ENCODE data around the gene WDR82.

WDR82 gene

DNA sequence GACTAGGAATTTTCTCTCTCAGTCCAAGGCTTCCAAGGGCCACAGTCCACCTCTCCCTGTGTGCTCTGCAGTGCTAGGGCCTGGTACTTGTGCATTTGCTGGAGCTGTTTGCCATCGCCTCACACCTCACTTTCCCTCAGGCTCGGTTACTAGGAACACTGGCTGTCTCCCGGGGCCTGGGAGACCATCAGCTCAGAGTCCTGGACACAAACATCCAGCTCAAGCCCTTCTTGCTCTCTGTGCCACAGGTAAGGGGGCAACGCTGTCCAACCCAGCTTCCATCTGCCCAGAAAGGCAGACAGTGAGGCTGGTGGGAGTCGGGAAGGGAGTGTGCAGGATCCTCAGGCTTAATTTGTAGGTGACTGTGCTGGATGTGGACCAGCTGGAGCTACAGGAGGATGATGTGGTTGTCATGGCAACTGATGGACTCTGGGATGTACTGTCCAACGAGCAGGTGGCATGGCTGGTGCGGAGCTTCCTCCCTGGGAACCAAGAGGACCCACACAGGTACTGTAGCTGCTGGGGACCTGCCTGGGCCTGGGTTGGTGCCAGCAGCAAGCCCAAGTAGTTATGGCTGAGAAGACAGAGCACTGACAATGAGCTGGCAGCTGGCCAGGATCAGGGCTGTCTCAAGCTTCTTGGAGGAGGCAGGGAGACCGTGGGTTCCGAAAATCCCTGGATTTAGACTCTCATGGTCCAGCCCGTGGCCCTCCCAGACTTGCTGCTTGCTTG, 29.5 kb downstream of the WDR82 start:
- no peak for DNase-seq (ENCODE audit: low read depth in 2 of 2)
- H3K4me3 ChIP-seq (replicated peaks in 1 of 2; ENCODE audit: low read depth in 2 of 2, low read length in 2 of 2) = no peak overlapping the region
- TF ChIP-seq, protein P1, sequence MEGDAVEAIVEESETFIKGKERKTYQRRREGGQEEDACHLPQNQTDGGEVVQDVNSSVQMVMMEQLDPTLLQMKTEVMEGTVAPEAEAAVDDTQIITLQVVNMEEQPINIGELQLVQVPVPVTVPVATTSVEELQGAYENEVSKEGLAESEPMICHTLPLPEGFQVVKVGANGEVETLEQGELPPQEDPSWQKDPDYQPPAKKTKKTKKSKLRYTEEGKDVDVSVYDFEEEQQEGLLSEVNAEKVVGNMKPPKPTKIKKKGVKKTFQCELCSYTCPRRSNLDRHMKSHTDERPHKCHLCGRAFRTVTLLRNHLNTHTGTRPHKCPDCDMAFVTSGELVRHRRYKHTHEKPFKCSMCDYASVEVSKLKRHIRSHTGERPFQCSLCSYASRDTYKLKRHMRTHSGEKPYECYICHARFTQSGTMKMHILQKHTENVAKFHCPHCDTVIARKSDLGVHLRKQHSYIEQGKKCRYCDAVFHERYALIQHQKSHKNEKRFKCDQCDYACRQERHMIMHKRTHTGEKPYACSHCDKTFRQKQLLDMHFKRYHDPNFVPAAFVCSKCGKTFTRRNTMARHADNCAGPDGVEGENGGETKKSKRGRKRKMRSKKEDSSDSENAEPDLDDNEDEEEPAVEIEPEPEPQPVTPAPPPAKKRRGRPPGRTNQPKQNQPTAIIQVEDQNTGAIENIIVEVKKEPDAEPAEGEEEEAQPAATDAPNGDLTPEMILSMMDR (IDR thresholded peaks at IDR 0.05; ENCODE audit: low read depth, low read length) = no peak

DNA sequence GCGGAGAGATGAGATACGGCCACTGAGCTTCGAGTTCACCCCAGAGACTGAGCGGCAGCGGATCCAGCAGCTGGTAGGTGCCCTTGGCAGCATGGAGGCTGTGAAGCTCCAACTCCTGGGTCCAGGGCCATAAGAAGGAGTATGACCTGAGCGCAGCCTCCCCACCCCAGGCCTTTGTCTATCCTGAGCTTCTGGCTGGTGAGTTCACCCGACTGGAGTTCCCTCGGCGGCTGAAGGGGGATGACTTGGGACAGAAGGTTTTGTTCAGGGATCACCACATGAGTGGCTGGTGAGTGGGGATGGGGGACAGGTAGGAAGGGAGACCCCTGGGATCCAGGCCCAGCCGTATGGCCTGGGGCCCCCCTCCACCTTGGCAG, 30.3 kb downstream of the WDR82 start:
- H3K4me3 ChIP-seq (replicated peaks in 1 of 2; ENCODE audit: low read depth in 2 of 2, low read length in 2 of 2) = no peak overlapping the region
- TF ChIP-seq, protein P1 (IDR thresholded peaks at IDR 0.05; ENCODE audit: low read depth, low read length) = no peak

DNA sequence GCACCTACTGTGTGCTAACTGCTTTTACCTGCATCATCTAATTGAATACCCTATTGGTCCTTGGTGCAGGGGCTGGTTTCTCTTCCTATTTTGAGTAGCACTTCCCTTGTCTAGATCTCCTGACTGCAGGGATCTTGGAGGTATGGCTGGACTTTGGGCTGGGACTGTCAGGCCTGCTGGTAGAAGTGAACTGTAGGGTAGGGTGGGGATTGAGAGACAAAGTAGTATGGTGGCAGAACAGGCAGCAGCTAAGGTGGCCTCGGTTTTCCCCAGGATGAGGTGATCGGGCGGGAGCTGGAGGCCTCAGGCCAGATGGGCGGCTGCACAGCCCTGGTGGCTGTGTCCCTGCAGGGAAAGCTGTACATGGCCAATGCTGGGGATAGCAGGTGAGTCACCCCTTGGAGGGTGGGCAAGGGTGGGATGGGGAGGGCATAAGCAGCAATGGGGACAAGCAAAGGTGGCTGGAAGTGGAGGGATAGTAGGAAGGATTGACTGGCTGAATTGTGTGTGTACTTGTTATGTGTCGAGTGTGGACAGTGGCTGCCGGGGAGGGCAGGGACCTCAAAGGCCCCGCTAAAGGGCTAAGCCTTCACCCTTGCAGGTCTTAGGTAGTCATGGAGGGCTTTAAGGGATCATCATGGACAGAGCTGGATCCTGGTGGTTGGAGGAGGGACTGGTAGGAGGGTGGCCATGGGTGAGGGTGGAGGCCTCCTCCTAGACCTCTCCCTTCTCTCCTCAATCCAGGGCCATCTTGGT, 30.9 kb downstream of the WDR82 start:
- H3K4me3 ChIP-seq (replicated peaks in 1 of 2; ENCODE audit: low read depth in 2 of 2, low read length in 2 of 2) = no peak overlapping the region
- TF ChIP-seq, protein P1 (IDR thresholded peaks at IDR 0.05; ENCODE audit: low read depth, low read length) = no peak
- no peak for DNase-seq (ENCODE audit: low read depth in 2 of 2)

More for the DNA sequence above, 30.3 kb downstream of the WDR82 start:
- DNase-seq (ENCODE audit: low read depth in 2 of 2) = no peak

DNA sequence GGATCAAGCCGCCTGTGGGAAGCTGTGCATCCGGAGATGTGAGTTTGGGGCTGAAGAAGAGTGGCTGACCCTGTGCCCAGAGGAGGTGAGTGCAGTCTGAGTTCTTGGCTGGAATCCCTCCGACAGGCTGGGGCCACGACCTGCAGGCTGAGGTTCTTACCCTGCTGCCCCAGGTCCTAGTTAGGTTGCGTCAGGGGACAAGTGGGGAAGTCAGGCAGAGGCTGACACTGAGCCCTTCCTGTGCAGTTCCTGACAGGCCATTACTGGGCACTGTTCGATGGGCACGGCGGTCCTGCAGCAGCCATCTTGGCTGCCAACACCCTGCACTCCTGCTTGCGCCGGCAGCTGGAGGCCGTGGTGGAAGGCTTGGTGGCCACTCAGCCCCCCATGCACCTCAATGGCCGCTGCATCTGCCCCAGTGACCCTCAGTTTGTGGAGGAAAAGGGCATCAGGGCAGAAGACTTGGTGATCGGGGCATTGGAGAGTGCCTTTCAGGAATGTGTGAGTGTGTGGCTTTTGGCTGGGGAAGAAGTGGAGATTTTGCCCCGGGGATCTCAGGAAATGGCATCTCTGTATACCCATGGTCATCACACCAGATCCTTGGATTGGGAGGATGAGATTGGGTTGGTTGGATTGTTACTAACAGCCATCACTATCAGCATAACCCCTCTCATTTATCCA, 31.6 kb downstream of the WDR82 start:
- TF ChIP-seq, protein P1 (IDR thresholded peaks at IDR 0.05; ENCODE audit: low read depth, low read length) = no peak
- no peak overlapping the region for H3K4me3 ChIP-seq (replicated peaks in 1 of 2; ENCODE audit: low read depth in 2 of 2, low read length in 2 of 2)
- DNase-seq (ENCODE audit: low read depth in 2 of 2) = no peak

DNA sequence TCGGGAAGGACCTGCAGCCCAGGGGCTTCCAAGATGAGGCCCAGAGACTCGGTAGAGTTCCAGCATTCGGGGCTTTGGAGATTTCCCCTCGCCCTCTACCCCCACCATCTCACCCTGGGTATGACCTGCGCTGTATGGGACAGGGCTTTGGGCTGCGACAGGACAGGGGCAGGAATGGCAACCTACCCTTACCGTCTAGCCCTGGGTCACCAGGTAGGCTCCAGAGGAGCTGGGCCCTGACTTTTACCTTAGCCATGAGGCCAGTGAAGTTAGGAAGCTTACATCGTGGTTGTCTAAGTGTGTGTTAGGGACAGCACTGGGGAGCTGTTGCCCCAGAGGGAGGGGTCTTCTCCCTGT, 32.2 kb downstream of the WDR82 start:
- no peak for DNase-seq (ENCODE audit: low read depth in 2 of 2)
- TF ChIP-seq, protein P1 (IDR thresholded peaks at IDR 0.05; ENCODE audit: low read depth, low read length) = no peak
- H3K4me3 ChIP-seq (replicated peaks in 1 of 2; ENCODE audit: low read depth in 2 of 2, low read length in 2 of 2) = peak overlapping the region; percentile 47 to 59

DNA sequence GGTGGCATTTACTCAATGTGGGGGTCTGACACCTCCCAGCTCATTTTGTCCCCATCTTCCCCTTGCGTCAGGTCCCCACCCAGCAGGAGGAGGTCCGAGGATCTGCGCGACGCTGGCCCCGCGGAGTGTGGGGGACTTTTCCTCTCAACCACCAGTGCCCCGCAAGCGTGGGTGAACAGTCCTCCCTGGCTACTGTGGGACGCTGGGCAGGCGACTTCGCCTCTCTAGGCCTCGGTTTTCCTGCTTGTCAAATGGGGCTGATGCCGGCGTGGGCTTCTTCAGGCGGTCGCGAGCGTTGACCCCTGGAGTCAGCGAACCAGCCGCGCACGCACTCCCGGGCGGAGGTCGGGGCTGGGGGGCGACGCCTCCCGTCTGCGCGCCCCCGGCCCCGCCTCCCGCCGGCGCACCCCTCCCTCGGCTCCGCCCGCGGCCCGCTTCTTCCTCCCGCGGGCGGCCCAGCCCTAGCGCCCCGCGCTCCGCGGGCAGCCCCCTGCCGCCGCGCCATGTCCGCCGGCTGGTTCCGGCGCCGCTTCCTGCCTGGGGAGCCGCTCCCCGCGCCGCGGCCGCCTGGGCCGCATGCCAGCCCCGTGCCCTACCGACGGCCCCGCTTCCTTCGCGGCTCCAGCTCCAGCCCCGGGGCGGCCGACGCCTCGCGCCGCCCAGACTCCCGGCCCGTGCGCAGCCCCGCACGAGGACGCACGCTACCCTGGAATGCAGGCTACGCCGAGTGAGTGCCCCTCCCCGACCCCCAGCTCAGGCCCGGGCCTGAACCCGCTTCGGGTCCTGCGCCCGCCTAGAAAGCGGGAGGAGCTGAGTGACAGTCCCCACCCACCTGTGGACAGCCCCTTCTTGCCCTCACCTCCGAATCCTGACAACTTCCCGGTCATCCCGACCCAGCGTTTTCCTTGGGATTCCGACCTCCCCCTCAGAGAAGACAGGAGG, 32.9 kb downstream of the WDR82 start, which contains the start of gene PPM1M:
TSS of gene PPM1M (plus strand) at position 438 of the 942 bp plus-strand sequence. CDS start at position 504, 66 bp downstream.
- DNase-seq (ENCODE audit: low read depth in 2 of 2) = peak; percentile 30 to 62
- TF ChIP-seq, protein P1 (IDR thresholded peaks at IDR 0.05; ENCODE audit: low read depth, low read length) = no peak
- peak within 1 kb of the TSS; percentile 59 to 63 for H3K4me3 ChIP-seq (replicated peaks in 1 of 2; ENCODE audit: low read depth in 2 of 2, low read length in 2 of 2)
